GM12892 (cell line): ENCODE measurements around the gene LCE6A.

Source experiments
- POLR2A ChIP-seq: IDR thresholded peaks from 2 replicates; pipeline ENCODE4 v1.6.1; 2011; ENCODE audit warnings: low read depth, low read length, control low read depth
- POLR2AphosphoS5 ChIP-seq: IDR thresholded peaks from 2 replicates; pipeline ENCODE4 v1.6.1; 2011; ENCODE audit warnings: low read depth, low read length, control low read depth

- no peak for TF ChIP-seq POLR2A
- TF ChIP-seq POLR2AphosphoS5, result no peak
These were observed at the start of gene LCE6A for GRCh38 chr1:152842556-152842955.
